Skeletal muscle satellite cell (primary cell): ENCODE results near the gene RALA.

Experiments used
- H3K27me3 ChIP-seq: 2 replicates; pipeline ENCODE4 v1.7.0; 2013; ENCODE audit warnings: low read length; ENCODE audit not compliant: control insufficient read depth, insufficient read depth
- H3K36me3 ChIP-seq: 2 replicates; pipeline ENCODE4 v1.7.0; 2013; ENCODE audit warnings: mild to moderate bottlenecking, control low read depth, low read length; ENCODE audit not compliant: insufficient read depth
- H3K4me1 ChIP-seq: 2 replicates; pipeline ENCODE4 v1.7.0; 2013; ENCODE audit warnings: low read length; ENCODE audit not compliant: control insufficient read depth, insufficient read depth
- H3K4me2 ChIP-seq: 2 replicates; pipeline ENCODE4 v1.7.0; 2013; ENCODE audit warnings: mild to moderate bottlenecking, low read length
- H3K4me3 ChIP-seq: 2 replicates; pipeline ENCODE4 v1.7.0; 2013; ENCODE audit warnings: low read length
- H3K9ac ChIP-seq: 2 replicates; pipeline ENCODE4 v1.7.0; 2013; ENCODE audit warnings: mild to moderate bottlenecking, low read depth, low read length, moderate library complexity
- H3K9me3 ChIP-seq: replicated peaks from 2 replicates; pipeline ENCODE4 v1.7.0; 2013; ENCODE audit warnings: mild to moderate bottlenecking, control low read depth, low read length

RALA gene

GRCh38 chr7:39615350-39615975 is 7.9 kb upstream of the RALA start:
- Histone ChIP-seq H3K36me3 (no peaks in the 10 kb centered on the region), H3K4me2 (no peak overlapping the region), H3K9ac (no peak overlapping the region), H3K27me3 (no peaks in the 10 kb centered on the region), H3K4me3 (no peak overlapping the region), H3K9me3 (no peaks in the 10 kb centered on the region), H3K4me1 (peaks cover 45% of the 10 kb centered on the region)

GRCh38 chr7:39616138-39616537 is 7.2 kb upstream of the RALA start:
- H3K9ac ChIP-seq = no peak overlapping the region
- no peaks in the 10 kb centered on the region for H3K9me3 ChIP-seq
- peaks cover 51% of the 10 kb centered on the region for H3K4me1 ChIP-seq
- H3K4me2 ChIP-seq = no peak overlapping the region
- H3K36me3 ChIP-seq = no peaks in the 10 kb centered on the region
- no peak overlapping the region for H3K4me3 ChIP-seq
- no peaks in the 10 kb centered on the region for H3K27me3 ChIP-seq

GRCh38 chr7:39617005-39617404 is 6.4 kb upstream of the RALA start:
- H3K4me3 ChIP-seq = no peak overlapping the region
- peaks cover 57% of the 10 kb centered on the region for H3K4me1 ChIP-seq
- H3K27me3 ChIP-seq = no peaks in the 10 kb centered on the region
- H3K4me2 ChIP-seq = no peak overlapping the region
- H3K36me3 ChIP-seq = no peaks in the 10 kb centered on the region
- H3K9me3 ChIP-seq = no peaks in the 10 kb centered on the region
- H3K9ac ChIP-seq = no peak overlapping the region

- Histone ChIP-seq H3K9ac (no peak overlapping the region), H3K4me3 (no peak overlapping the region), H3K9me3 (no peaks in the 10 kb centered on the region), H3K36me3 (no peaks in the 10 kb centered on the region), H3K4me1 (peaks cover 53% of the 10 kb centered on the region), H3K4me2 (no peak overlapping the region), H3K27me3 (no peaks in the 10 kb centered on the region)
These were observed 4.5 kb upstream of the RALA start for GRCh38 chr7:39618868-39619267.

GRCh38 chr7:39620486-39620885 is 2.9 kb upstream of the RALA start:
- no peaks in the 10 kb centered on the region for H3K9me3 ChIP-seq
- H3K4me1 ChIP-seq = peaks cover 48% of the 10 kb centered on the region
- no peak overlapping the region for H3K4me3 ChIP-seq
- H3K36me3 ChIP-seq = no peaks in the 10 kb centered on the region
- no peaks in the 10 kb centered on the region for H3K27me3 ChIP-seq
- H3K4me2 ChIP-seq = peak overlapping the region; percentile 66
- H3K9ac ChIP-seq = peak overlapping the region; percentile 69

- no peaks in the 10 kb centered on the region for H3K9me3 ChIP-seq
- H3K4me1 ChIP-seq = peaks cover 46% of the 10 kb centered on the region
- H3K36me3 ChIP-seq = no peaks in the 10 kb centered on the region
- no peaks in the 10 kb centered on the region for H3K27me3 ChIP-seq
- peak overlapping the region; percentile 95 for H3K4me2 ChIP-seq
- H3K4me3 ChIP-seq = no peak overlapping the region
- H3K9ac ChIP-seq = peak overlapping the region; percentile 95
These were observed 2.1 kb upstream of the RALA start for GRCh38 chr7:39621261-39621660.

- Histone ChIP-seq H3K9ac (peak overlapping the region; percentile 95), H3K9me3 (no peaks in the 10 kb centered on the region), H3K4me1 (peaks cover 47% of the 10 kb centered on the region), H3K4me2 (peak overlapping the region; percentile 95), H3K4me3 (peak overlapping the region; percentile 80), H3K36me3 (no peaks in the 10 kb centered on the region), H3K27me3 (no peaks in the 10 kb centered on the region)
These were observed 1.5 kb upstream of the RALA start for GRCh38 chr7:39621784-39622411.

- H3K4me3 ChIP-seq = peak overlapping the region; percentile 80
- peak overlapping the region; percentile 95 for H3K4me2 ChIP-seq
- H3K36me3 ChIP-seq = no peaks in the 10 kb centered on the region
- no peaks in the 10 kb centered on the region for H3K27me3 ChIP-seq
- peak overlapping the region; percentile 95 for H3K9ac ChIP-seq
- no peaks in the 10 kb centered on the region for H3K9me3 ChIP-seq
- peaks cover 45% of the 10 kb centered on the region for H3K4me1 ChIP-seq
These were observed 763 bp upstream of the RALA start for GRCh38 chr7:39622609-39623008.

GRCh38 chr7:39623732-39624441 is 515 bp downstream of the RALA start:
- H3K4me1 ChIP-seq = peaks cover 52% of the 10 kb centered on the region
- peak overlapping the region; percentile 95 for H3K9ac ChIP-seq

GRCh38 chr7:39624442-39624807 is 1.1 kb downstream of the RALA start:
- no peaks in the 10 kb centered on the region for H3K36me3 ChIP-seq
- H3K27me3 ChIP-seq = no peaks in the 10 kb centered on the region
- peak overlapping the region; percentile 80 for H3K4me3 ChIP-seq
- peak overlapping the region; percentile 95 for H3K9ac ChIP-seq
- H3K4me1 ChIP-seq = peaks cover 52% of the 10 kb centered on the region
- H3K4me2 ChIP-seq = peak overlapping the region; percentile 95
- no peaks in the 10 kb centered on the region for H3K9me3 ChIP-seq

More at GRCh38 chr7:39623732-39624441, 515 bp downstream of the RALA start:
- no peaks in the 10 kb centered on the region for H3K36me3 ChIP-seq
- H3K4me3 ChIP-seq = peak overlapping the region; percentile 80
- H3K4me2 ChIP-seq = peak overlapping the region; percentile 95
- H3K27me3 ChIP-seq = no peaks in the 10 kb centered on the region
- no peaks in the 10 kb centered on the region for H3K9me3 ChIP-seq

- H3K9ac ChIP-seq = peak overlapping the region; percentile 95
- peaks cover 50% of the 10 kb centered on the region for H3K4me1 ChIP-seq
- H3K36me3 ChIP-seq = peaks cover 4% of the 10 kb centered on the region
- H3K27me3 ChIP-seq = no peaks in the 10 kb centered on the region
- peak overlapping the region; percentile 95 for H3K4me2 ChIP-seq
- H3K9me3 ChIP-seq = no peaks in the 10 kb centered on the region
- peak overlapping the region; percentile 80 for H3K4me3 ChIP-seq
These were observed 1.7 kb downstream of the RALA start for GRCh38 chr7:39624935-39625694.
